Mesenchymal stem cell (in vitro differentiated cells and primary cell): ENCODE results near the gene ZNF747. TPM values are rescaled to one million over a fixed set of nuclear protein-coding genes. Genes with fewer than 3 reads are reported as not detected.

ENCODE experiments used
- small RNA-seq: library from polyadenylated mRNA; stranded (forward); fragments of <200 nt; extraction: miRNeasy Mini kit (QIAGEN cat#:217004); gene quantifications from one replicate; pipeline ENCODE3, GENCODE V24; 2013; ENCODE audit warnings: low read depth

ZNF747 gene

Small RNAs within 50 kb of the gene (small RNA-seq; reads per million reads assigned to genes)
- gene MIR4518, result not detected
- not detected for gene RNU7-61P
